NCI-H146 treated with DMSO at 0.1 percent for 48 hours (cell line): ENCODE data around the gene FOXN3.

Experiments
- DNase-seq: peaks from one replicate; lab custom pipeline; 2025; ENCODE audit not compliant: unreplicated experiment; lab: John Stamatoyannopoulos, UW

FOXN3 gene

GRCh38 chr14:89365061-89365801, 51.8 kb downstream of the FOXN3 start:
- no peak for DNase-seq

GRCh38 chr14:89364316-89364715, 52.7 kb downstream of the FOXN3 start:
- DNase-seq, result no peak

- DNase-seq, result no peak
Measured at GRCh38 chr14:89360277-89360676, 56.8 kb downstream of the FOXN3 start.

GRCh38 chr14:89359477-89360222, 57.4 kb downstream of the FOXN3 start:
- no peak for DNase-seq

- DNase-seq, result no peak
Measured at GRCh38 chr14:89357655-89358297, 59.3 kb downstream of the FOXN3 start.

GRCh38 chr14:89356927-89357326, 60.1 kb downstream of the FOXN3 start:
- no peak for DNase-seq

- no peak for DNase-seq
Measured at GRCh38 chr14:89356496-89356895, 60.5 kb downstream of the FOXN3 start.

GRCh38 chr14:89353766-89354113, 63.3 kb downstream of the FOXN3 start:
- no peak for DNase-seq

- no peak for DNase-seq
Measured at GRCh38 chr14:89352976-89353765, 63.9 kb downstream of the FOXN3 start.

- DNase-seq, result peak; percentile 9
Measured at GRCh38 chr14:89351516-89352404, 65.3 kb downstream of the FOXN3 start.

- DNase-seq, result no peak
Measured at GRCh38 chr14:89351221-89351515, 65.9 kb downstream of the FOXN3 start.

GRCh38 chr14:89350152-89350551, 66.9 kb downstream of the FOXN3 start:
- DNase-seq, result no peak

GRCh38 chr14:89349171-89350008, 67.6 kb downstream of the FOXN3 start:
- DNase-seq, result peak; percentile 85

GRCh38 chr14:89348722-89349121, 68.3 kb downstream of the FOXN3 start:
- DNase-seq, result no peak

- no peak for DNase-seq
Measured at GRCh38 chr14:89347885-89348284, 69.1 kb downstream of the FOXN3 start.

- no peak for DNase-seq
Measured at GRCh38 chr14:89344920-89345254, 72.1 kb downstream of the FOXN3 start.

- no peak for DNase-seq
Measured at GRCh38 chr14:89343356-89343755, 73.7 kb downstream of the FOXN3 start.

GRCh38 chr14:89342049-89342448, 75.0 kb downstream of the FOXN3 start:
- DNase-seq, result no peak

GRCh38 chr14:89340200-89341181, 76.5 kb downstream of the FOXN3 start:
- no peak for DNase-seq
